SKM-1 treated with dmso at 0.1 percent for 144 hours (cell line): Measurements from ENCODE around the gene CSNK1G1.
"Not testable (repeated sequence)": the region's sequence is repeated elsewhere in the genome, so short reads cannot be mapped to it uniquely, and the experiment has no call there.

ENCODE experiments used
- DNase-seq: peaks from one replicate; lab custom pipeline; 2025; ENCODE audit not compliant: unreplicated experiment; lab: John Stamatoyannopoulos, UW

The CSNK1G1 gene

GRCh38 chr15:64351265-64351664 is 4.7 kb downstream of the CSNK1G1 start:
- no peak for DNase-seq

- DNase-seq = no peak
These were observed 6.6 kb downstream of the CSNK1G1 start for GRCh38 chr15:64349375-64349774.

GRCh38 chr15:64348455-64348854 is 7.5 kb downstream of the CSNK1G1 start:
- no peak for DNase-seq

- DNase-seq = not testable (repeated sequence)
These were observed 9.7 kb downstream of the CSNK1G1 start for GRCh38 chr15:64346242-64346641.

- DNase-seq = no peak
These were observed 11.2 kb downstream of the CSNK1G1 start for GRCh38 chr15:64344651-64345294.

GRCh38 chr15:64343841-64344240 is 12.1 kb downstream of the CSNK1G1 start:
- DNase-seq = no peak

- DNase-seq = no peak
These were observed 12.8 kb downstream of the CSNK1G1 start for GRCh38 chr15:64343222-64343621.

GRCh38 chr15:64341961-64342360 is 14.0 kb downstream of the CSNK1G1 start:
- no peak for DNase-seq

- DNase-seq = no peak
These were observed 15.6 kb downstream of the CSNK1G1 start for GRCh38 chr15:64340355-64340754.

- no peak for DNase-seq
These were observed 18.2 kb downstream of the CSNK1G1 start for GRCh38 chr15:64337761-64338160.

- no peak for DNase-seq
These were observed 21.7 kb downstream of the CSNK1G1 start for GRCh38 chr15:64333986-64334929.

- DNase-seq = no peak
These were observed 22.5 kb downstream of the CSNK1G1 start for GRCh38 chr15:64333516-64333915.

- not testable (repeated sequence) for DNase-seq
These were observed 24.3 kb downstream of the CSNK1G1 start for GRCh38 chr15:64331668-64332067.

GRCh38 chr15:64326975-64327374 is 29.0 kb downstream of the CSNK1G1 start:
- not testable (repeated sequence) for DNase-seq

- DNase-seq = not testable (repeated sequence)
These were observed 29.5 kb downstream of the CSNK1G1 start for GRCh38 chr15:64326458-64326857.

GRCh38 chr15:64324165-64324877 is 31.7 kb downstream of the CSNK1G1 start:
- no peak for DNase-seq

GRCh38 chr15:64315216-64315615 is 40.8 kb downstream of the CSNK1G1 start:
- no peak for DNase-seq

GRCh38 chr15:64314456-64314855 is 41.5 kb downstream of the CSNK1G1 start:
- no peak for DNase-seq

- DNase-seq = no peak
These were observed 44.4 kb downstream of the CSNK1G1 start for GRCh38 chr15:64311566-64311965.

GRCh38 chr15:64310036-64310435 is 45.9 kb downstream of the CSNK1G1 start:
- DNase-seq = no peak

GRCh38 chr15:64305261-64305660 is 50.7 kb downstream of the CSNK1G1 start:
- no peak for DNase-seq

- no peak for DNase-seq
These were observed 66.4 kb downstream of the CSNK1G1 start for GRCh38 chr15:64289550-64289949.
